B cell (primary cell): ENCODE results near the gene SSR3.

Source experiments
- CTCF ChIP-seq: fragments of 200-600 bp; IDR thresholded peaks from one replicate; pipeline ENCODE4 v1.8.0; 2022; ENCODE audit warnings: antibody characterized with exemption, mild to moderate bottlenecking
- EZH2 ChIP-seq: IDR thresholded peaks from 2 replicates; pipeline ENCODE4 v1.6.1; 2012; ENCODE audit warnings: borderline replicate concordance, low read depth, mild to moderate bottlenecking, moderate library complexity, low read length; ENCODE audit not compliant: insufficient read depth, poor library complexity, severe bottlenecking

- TF ChIP-seq CTCF: no peak
- no peak for TF ChIP-seq EZH2
These were observed 59.1 kb downstream of the SSR3 start for GRCh38 chr3:156495816-156496215.
